Left renal pelvis (tissue), 4 donors: ENCODE results near the gene SLC13A4. TPM values are rescaled to one million over a fixed set of nuclear protein-coding genes. Genes with fewer than 3 reads are reported as not detected.
"Not testable (repeated sequence)": the region's sequence is repeated elsewhere in the genome, so short reads cannot be mapped to it uniquely, and the experiment has no call there.

Source experiments
- DNase-seq, 4 donors: peaks; one replicate each; pipeline ENCODE4 v3.0.0-alpha.2; 2013; ENCODE audit warnings: low read depth in 4 of 4, low spot score in 3 of 4
- polyA plus RNA-seq, 4 donors: library from polyadenylated mRNA; unstranded; fragments of 120-200 nt; gene quantifications; one replicate each; pipeline ENCODE4 v1.2.1, GENCODE V29; 2013; ENCODE audit not compliant: insufficient read length in 4 of 4

Gene SLC13A4
- polyA plus RNA-seq = 1 to 10 TPM in 3 of 4 donors, under 1 TPM in 1; 0.85 to 3.1 (median 2.1) TPM

GRCh38 chr7:135728136-135728669 is at the start of gene SLC13A4:
SLC13A4 (minus strand) TSS chr7:135728186; CDS start chr7:135727496, 690 bp downstream.
- no peak for DNase-seq

- DNase-seq = not testable (repeated sequence)
Measured at GRCh38 chr7:135775915-135776314, 47.9 kb upstream of the SLC13A4 start.

DNA sequence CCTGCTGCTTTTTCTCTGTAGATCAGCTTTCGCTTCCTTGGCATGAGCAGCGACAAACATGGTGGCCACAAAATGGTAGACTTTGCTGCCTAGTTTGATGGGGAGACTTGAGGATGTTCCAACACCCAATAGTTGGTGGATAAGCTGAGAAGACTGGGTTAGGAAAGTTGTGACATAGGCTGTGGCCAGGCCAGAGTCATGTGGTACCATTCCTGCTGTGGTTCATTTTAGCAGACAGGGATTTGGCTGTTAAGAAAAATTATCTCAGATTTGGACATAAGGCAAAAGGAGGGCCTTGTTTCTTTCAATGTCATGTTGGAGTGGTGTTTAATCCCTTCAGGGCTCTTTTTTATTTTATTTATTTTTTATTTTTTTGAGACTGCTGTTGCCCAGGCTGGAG is 47.2 kb upstream of the SLC13A4 start:
- DNase-seq = no peak

DNA sequence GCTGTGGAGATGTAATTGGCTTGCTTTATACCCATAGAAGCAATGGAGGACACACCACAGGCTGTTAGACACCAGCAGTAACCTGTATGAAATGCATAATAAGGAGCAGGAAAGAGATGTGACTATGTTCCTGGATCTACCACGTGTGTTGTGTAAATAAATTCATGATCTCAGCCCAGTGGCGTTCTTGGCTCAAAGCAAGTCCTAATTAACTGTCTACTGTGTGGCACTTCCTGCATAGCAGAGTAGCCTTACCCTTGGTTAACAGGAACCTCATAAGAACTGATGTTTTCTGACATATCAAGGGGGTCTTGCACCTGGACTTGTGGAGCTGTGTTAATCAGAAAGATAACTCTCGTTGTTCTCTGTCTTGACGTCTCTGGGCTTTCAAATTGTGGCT is 46.3 kb upstream of the SLC13A4 start:
- DNase-seq = no peak

GRCh38 chr7:135773464-135773863 is 45.5 kb upstream of the SLC13A4 start:
- no peak for DNase-seq

- DNase-seq = no peak
Measured at GRCh38 chr7:135772639-135773222, 44.7 kb upstream of the SLC13A4 start.

DNA sequence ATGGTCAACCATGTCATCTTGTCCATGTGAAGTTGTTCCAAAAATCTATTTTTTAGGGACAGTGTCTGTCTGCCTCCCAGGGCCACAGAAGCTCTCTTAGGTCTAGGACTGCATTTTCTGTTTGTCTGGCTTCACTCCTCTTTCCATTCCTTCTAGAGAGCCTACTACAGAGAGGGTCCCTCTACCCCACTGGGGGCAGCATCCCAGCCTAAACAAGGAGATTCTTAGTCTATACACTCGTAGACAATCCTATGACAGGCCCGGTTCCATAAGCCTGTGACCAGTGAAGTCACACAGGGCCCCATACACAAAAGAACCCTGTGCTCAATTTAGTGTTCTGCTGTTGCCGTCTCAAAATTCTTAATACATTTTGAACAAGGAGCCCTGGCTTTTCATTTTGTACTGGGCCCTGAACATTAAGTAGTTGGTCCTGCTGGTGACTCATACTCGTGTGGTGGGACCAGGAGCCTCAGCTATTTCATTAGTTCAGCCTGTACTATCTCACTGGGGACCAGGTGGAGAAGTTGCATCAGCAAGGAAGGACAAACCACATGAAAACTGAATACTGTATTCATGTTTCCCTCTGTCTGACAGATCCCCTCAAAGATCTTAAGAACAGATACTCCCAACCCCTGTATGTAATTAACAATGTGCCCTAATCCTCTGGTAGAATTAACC is 44.1 kb upstream of the SLC13A4 start:
- DNase-seq = no peak

- DNase-seq = no peak
Measured at GRCh38 chr7:135771051-135771450, 43.1 kb upstream of the SLC13A4 start.

DNA sequence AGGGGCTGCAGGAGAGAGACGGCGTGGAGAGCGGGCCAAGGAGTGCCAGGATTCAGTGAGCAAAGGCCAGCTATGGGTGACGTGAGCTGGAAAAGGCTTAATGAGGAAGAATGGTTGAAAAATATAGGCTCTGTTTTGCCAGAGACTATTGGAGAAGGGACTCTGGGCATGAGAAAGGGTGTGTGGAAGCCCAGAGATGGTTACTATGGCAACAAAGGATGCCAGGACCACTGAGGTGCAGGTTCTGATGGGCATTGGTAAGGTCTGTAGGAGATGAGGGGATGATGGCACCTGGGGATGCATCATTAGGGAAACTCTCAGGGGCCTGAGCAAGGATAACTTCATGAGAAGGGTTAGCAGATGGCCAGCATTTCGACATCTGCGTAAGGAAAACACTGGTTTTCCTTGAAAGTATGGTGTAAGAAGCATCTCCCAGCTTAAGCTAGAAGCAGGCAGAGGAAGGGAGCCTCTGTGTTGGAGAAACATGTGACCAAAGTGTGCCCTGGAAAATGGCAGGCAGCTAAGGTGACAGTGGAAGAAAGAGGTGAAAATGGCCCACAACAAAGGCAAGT is 42.2 kb upstream of the SLC13A4 start:
- DNase-seq = no peak

DNA sequence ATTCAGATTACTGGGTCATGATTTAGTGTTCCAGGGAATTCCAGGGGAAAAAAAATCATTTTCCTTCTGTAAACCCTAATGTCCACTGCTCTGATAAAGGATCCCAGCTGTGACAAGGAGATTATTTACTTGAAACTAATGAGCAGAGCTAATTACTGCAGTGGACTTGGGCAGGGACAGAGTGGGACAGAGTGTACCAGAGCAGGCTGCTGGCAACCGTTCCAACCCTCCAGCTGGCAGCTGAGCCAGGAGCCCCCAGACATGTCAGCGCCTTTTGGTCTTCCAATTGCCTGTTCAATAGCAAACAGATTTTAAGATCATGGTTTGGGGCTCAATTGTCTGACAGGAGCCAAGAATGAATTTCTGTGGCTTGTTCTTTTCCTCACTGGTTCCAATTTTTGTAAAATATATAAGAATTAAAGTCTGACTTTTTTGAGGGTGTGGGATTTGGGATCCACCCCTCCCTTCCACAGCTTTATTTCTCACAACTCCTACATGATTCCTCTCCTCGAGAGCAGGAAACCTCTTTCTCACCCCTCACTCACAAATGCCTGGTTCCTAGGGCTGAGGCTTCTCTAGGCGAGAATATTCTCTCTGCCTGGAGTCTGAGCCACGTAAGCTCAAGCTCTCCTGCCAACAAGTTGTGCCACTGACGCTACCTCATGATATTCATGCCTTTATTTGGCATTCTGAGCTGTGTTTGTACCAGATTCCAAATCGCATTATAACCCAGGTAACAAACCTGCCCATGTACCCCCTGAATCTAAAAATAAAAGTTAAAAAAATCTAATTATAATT is 41.2 kb upstream of the SLC13A4 start:
- DNase-seq = no peak

GRCh38 chr7:135768467-135768866 is 40.5 kb upstream of the SLC13A4 start:
- DNase-seq = no peak

DNA sequence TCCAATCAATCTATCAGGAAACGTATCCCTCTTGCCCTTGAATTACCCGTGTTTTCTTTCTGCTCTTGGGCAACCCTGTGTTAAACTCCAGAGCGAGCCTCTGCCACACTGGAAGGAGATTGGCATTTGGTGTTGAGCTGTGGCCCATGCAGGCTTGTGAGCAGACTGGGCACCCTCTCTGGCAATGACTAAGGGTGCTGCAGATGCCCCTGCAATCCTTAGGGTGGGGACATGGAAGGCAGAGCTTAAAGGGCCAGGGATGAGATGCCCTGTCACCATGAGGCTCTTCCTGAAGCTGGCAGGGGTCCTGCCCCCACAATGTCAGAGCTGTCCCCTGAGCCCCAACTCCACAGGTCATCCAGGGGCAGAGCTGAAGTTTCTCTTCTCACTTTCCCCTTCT is 40.1 kb upstream of the SLC13A4 start:
- DNase-seq = no peak

GRCh38 chr7:135763261-135763660 is 35.3 kb upstream of the SLC13A4 start:
- DNase-seq = no peak

GRCh38 chr7:135761751-135762488 is 33.9 kb upstream of the SLC13A4 start:
- DNase-seq = no peak

DNA sequence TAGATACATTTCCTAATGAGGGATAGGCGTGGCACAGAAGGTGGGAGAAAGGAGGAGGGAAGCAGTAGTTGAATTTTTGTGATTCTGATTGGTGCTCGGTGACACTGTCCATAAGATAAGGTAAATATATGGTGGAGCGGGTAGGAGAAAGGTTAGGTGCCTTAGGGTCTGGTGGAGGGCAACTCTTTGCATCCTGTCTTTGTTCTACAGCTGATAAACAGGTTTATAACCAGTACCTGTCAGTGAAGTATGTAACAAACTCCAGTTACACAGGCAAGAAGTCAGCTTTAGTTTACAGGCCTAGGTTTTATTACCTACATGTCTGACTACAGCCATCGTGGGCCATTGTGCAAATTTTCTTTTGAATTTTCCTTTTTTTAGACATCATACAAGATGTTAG is 31.5 kb upstream of the SLC13A4 start:
- DNase-seq = no peak

DNA sequence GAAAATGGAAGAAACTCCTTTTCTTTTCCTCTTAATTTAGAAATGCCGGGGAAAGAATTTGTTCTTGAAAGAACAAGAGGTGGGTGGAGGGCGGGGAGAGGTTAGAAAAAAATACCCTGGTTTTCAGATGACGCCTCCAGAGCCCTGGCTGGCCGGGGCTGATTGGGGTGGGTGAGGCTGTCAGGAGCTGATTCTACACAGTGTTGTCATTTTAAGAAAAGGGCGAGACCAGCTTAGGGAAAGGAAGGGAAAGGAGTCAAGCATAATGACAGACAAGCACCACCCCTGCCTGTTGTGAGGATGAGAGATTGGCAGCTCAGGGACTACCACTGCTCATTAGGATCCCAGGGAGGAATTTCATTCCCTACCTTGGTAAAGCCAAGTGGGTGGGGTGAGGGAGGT is 30.5 kb upstream of the SLC13A4 start:
- no peak for DNase-seq

- DNase-seq = no peak
Measured at GRCh38 chr7:135757719-135758411, 29.9 kb upstream of the SLC13A4 start.

DNA sequence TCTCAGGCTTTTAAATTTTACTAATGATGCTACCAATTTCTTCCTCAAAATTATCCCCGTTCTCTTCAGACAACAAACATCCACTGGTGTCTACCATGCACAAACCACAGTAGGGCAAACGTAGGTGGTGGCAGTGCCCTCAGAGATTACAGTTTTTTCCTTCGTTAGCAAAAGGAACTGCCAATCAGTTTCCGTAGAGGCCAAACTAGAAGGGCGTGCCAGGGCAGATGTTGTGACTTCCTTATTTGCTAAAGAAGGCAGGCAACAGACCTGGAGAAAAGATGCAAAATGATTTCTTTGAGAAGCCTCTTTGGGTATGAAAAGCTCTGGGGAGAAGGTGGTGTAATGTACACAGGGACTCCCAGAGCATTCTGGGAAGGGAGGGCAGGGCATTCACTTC is 28.2 kb upstream of the SLC13A4 start:
- DNase-seq = no peak

GRCh38 chr7:135755351-135755753 is 27.4 kb upstream of the SLC13A4 start:
- no peak for DNase-seq
